ENCODE measurements around the gene RAB3GAP2.
"Not testable (repeated sequence)": the region's sequence is repeated elsewhere in the genome, so short reads cannot be mapped to it uniquely, and the experiment has no call there.

Gene RAB3GAP2

DNA sequence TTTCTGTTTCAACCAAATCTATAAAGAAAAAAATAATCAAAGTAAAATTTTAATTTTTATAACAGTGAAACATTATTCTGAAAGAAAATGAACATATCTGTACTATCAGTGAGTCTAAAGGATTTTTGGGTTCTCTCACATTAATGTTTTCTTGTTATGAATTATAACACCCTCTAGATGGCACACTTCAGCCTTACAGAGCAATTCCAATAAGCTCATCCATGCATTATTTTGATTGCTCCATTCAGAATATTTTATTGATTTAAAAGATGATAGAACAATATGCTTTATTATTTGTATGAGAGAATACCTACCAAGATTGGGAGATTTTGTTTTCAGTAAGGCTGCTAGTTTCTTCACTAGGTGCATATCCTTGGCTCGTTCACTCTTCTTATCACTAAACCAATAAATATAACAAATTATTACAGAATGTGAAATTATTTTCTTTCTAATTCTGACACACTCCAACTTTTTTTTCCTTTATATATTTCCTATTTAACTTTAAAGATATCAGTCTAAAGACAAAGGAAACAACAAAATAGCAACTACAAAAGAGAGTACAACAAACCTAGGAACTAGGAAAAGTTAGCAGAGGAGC lies 82.4 kb downstream of the RAB3GAP2 start:
- H3K27me3 ChIP-seq (ENCODE audit: control insufficient read depth, insufficient read depth, low read length), result no peaks in the 10 kb centered on the region
- no peaks in the 10 kb centered on the region for H3K9me3 ChIP-seq (replicated peaks; ENCODE audit: low read length)
- H3K36me3 ChIP-seq (ENCODE audit: insufficient read depth, low read length), result peaks cover 67% of the 10 kb centered on the region
- H3K4me3 ChIP-seq (ENCODE audit: low read length), result no peak overlapping the region
- no peak overlapping the region for H3K9ac ChIP-seq (ENCODE audit: low read depth, low read length)
- no peak overlapping the region for H3K4me2 ChIP-seq (ENCODE audit: low read length)
- H3K4me1 ChIP-seq (ENCODE audit: control insufficient read depth, insufficient read depth, low read length), result peaks cover 2% of the 10 kb centered on the region

DNA sequence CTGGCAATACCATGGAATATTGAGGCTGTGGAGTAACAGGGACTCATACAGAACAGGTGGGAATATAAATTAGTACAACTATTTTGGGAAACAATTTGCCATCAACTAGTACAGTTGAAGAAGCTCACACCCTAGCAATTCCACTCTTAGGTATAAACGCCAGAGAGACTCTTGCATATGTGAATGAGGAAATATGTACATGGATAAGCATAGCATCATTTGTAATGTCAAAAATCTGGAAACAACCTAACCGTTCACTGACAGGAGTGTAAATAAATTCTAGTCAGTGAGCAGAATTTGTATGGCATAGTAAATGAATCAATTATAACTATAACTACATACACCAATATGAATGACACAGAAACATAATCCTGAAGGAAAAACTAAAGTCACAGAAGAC lies 83.7 kb downstream of the RAB3GAP2 start:
- Histone ChIP-seq H3K4me3 (ENCODE audit: low read length) (no peak overlapping the region), H3K36me3 (ENCODE audit: insufficient read depth, low read length) (peaks cover 55% of the 10 kb centered on the region), H3K9me3 (replicated peaks; ENCODE audit: low read length) (no peaks in the 10 kb centered on the region), H3K4me1 (ENCODE audit: control insufficient read depth, insufficient read depth, low read length) (peaks cover 8% of the 10 kb centered on the region), H3K4me2 (ENCODE audit: low read length) (no peak overlapping the region), H3K27me3 (ENCODE audit: control insufficient read depth, insufficient read depth, low read length) (no peaks in the 10 kb centered on the region), H3K9ac (ENCODE audit: low read depth, low read length) (no peak overlapping the region)

DNA sequence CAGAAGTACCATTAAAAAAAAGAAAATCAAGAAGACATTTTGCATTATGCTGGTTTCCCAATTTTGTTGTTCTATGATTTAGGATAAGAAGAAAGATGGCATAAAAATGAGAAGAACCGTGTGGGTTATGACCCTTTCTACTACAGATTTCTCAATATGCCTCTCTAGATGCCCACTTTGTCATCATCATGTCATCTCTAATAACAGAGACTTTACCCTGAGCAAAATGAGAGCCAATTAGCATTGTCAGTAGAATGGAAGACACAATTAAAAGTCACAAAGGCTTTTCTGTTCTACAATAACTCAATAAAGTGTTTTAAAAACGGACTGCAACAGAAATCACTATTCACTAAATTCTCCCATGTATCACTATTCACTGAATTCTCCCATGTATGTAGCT lies 85.5 kb downstream of the RAB3GAP2 start:
- Histone ChIP-seq H3K36me3 (ENCODE audit: insufficient read depth, low read length) (peaks cover 39% of the 10 kb centered on the region), H3K9me3 (replicated peaks; ENCODE audit: low read length) (no peaks in the 10 kb centered on the region), H3K4me2 (ENCODE audit: low read length) (no peak overlapping the region), H3K4me1 (ENCODE audit: control insufficient read depth, insufficient read depth, low read length) (peaks cover 24% of the 10 kb centered on the region), H3K4me3 (ENCODE audit: low read length) (no peak overlapping the region), H3K27me3 (ENCODE audit: control insufficient read depth, insufficient read depth, low read length) (no peaks in the 10 kb centered on the region), H3K9ac (ENCODE audit: low read depth, low read length) (no peak overlapping the region)

DNA sequence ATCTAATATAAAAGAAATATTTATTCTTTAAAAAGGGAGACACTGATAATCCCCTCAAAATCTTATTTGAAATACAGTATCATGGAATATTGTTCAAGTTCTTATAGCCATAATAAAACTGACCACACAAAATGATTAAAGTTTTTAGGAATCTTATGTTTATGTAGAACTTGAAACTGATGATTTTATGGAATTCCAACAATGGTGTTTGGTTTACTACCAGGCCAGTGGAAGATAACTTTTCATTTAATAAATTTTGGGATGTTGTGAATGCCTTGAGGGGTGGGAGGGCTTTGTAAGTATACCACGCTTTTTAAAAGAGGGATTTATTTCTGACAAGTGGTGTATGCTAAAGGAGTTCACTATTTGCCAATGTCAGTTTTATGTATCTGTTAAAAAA lies 87.7 kb downstream of the RAB3GAP2 start:
- no peak overlapping the region for H3K4me2 ChIP-seq (ENCODE audit: low read length)

DNA sequence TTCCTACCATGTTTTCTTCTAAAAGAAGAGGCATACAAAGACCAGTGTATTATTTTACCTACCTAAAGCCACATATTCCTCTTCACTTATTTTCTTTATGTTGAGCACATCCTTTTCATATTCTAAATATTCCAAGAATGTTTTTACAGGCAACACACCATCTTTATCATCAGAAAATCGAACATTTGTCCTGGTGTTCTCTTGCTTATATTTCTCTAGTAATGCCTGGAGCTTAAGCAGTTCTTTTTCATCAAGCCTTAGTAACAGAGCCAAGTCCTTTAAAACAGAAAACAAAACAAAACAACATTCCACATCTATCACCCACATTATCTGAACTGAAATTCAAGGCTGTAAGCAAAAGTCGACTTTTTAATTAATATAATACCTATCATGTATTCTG lies 89.6 kb downstream of the RAB3GAP2 start:
- peak overlapping the region; percentile 41 for H3K4me2 ChIP-seq (ENCODE audit: low read length)
- peaks cover 28% of the 10 kb centered on the region for H3K4me1 ChIP-seq (ENCODE audit: control insufficient read depth, insufficient read depth, low read length)
- peak overlapping the region; percentile 39 for H3K4me3 ChIP-seq (ENCODE audit: low read length)
- peak overlapping the region; percentile 8 for H3K9ac ChIP-seq (ENCODE audit: low read depth, low read length)
- no peaks in the 10 kb centered on the region for H3K27me3 ChIP-seq (ENCODE audit: control insufficient read depth, insufficient read depth, low read length)
- peaks cover 33% of the 10 kb centered on the region for H3K36me3 ChIP-seq (ENCODE audit: insufficient read depth, low read length)
- no peaks in the 10 kb centered on the region for H3K9me3 ChIP-seq (replicated peaks; ENCODE audit: low read length)

More for the DNA sequence above, 87.7 kb downstream of the RAB3GAP2 start:
- Histone ChIP-seq H3K9ac (ENCODE audit: low read depth, low read length) (no peak overlapping the region), H3K36me3 (ENCODE audit: insufficient read depth, low read length) (peaks cover 38% of the 10 kb centered on the region), H3K4me3 (ENCODE audit: low read length) (no peak overlapping the region), H3K4me1 (ENCODE audit: control insufficient read depth, insufficient read depth, low read length) (peaks cover 28% of the 10 kb centered on the region), H3K27me3 (ENCODE audit: control insufficient read depth, insufficient read depth, low read length) (no peaks in the 10 kb centered on the region), H3K9me3 (replicated peaks; ENCODE audit: low read length) (no peaks in the 10 kb centered on the region)

DNA sequence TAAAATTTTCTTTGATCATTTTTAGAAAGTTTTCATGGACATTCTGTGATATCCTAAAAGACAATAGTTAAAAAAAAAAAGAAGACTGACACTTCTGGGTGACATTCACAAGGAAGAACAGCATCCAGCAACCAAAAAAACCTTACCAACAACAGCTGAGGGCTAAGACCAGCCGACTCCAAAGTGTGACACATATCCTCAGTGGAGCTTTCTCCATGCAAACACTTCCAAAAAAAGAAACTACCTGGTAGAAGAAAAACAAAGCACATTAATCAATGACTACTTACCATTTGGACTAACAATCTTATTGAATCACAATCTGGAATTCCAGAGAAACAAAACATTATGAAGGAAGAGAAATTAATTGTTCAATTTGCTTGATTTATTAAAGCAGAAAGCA lies 90.1 kb downstream of the RAB3GAP2 start:
- Histone ChIP-seq H3K4me3 (ENCODE audit: low read length) (peak overlapping the region; percentile 39), H3K9me3 (replicated peaks; ENCODE audit: low read length) (no peaks in the 10 kb centered on the region), H3K27me3 (ENCODE audit: control insufficient read depth, insufficient read depth, low read length) (no peaks in the 10 kb centered on the region), H3K4me1 (ENCODE audit: control insufficient read depth, insufficient read depth, low read length) (peaks cover 28% of the 10 kb centered on the region), H3K9ac (ENCODE audit: low read depth, low read length) (no peak overlapping the region), H3K4me2 (ENCODE audit: low read length) (peak overlapping the region; percentile 41), H3K36me3 (ENCODE audit: insufficient read depth, low read length) (peaks cover 30% of the 10 kb centered on the region)

DNA sequence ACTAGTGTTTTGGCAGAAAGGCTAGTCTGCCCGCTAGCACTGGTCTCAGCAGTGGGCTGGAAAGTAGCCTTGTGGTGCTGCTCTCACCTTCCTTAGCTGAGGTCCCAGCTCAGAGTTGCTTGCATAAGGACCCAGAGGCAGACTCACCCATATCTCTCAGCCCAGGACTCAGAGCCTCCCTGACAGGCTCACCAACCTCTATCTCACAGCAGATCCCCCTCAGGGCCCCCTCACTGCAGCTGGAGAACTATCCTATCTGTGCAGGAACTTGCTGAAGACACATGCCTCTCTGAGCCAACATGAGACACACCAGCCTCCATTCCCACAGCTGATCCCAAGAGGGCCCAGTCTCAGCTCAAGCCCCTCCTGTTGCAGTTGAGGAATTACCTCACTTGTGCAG lies 95.7 kb downstream of the RAB3GAP2 start:
- H3K4me1 ChIP-seq (ENCODE audit: control insufficient read depth, insufficient read depth, low read length), result peaks cover 1% of the 10 kb centered on the region
- no peak overlapping the region for H3K9ac ChIP-seq (ENCODE audit: low read depth, low read length)
- H3K9me3 ChIP-seq (replicated peaks; ENCODE audit: low read length), result no peaks in the 10 kb centered on the region
- H3K4me3 ChIP-seq (ENCODE audit: low read length), result no peak overlapping the region
- H3K27me3 ChIP-seq (ENCODE audit: control insufficient read depth, insufficient read depth, low read length), result no peaks in the 10 kb centered on the region
- no peak overlapping the region for H3K4me2 ChIP-seq (ENCODE audit: low read length)
- peaks cover 36% of the 10 kb centered on the region for H3K36me3 ChIP-seq (ENCODE audit: insufficient read depth, low read length)

DNA sequence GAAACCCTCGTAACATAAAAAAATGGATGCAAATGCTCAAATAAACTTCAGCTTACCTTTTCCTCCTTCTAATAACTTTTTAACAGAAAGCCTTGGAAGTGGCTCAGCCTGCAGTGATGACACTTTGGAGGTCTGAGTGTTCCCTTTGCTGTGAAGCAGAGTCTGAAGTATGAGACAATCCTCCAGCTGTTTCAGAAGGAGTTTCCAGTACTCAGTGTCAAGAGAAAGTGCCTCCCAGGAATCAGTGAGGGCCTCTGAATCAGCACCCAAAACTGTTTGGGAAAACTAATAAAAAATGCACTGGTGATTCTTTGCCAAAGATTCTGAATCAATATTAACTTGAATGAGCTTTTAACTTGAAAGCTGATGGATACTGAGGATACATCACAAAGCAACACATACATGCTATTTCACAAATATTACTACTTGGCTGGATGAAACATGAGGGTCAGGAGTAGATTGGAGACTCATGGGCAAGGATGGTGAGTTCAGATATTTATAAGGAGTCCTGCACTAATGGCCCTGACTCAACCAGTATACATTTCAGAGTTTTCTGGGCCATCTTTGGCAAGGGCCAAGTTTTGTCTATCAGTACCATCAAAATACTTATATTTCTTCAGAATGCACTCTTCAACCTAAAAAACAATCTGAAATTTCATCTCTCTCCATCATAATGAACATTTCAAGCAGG lies 101.3 kb downstream of the RAB3GAP2 start:
- H3K4me1 ChIP-seq (ENCODE audit: control insufficient read depth, insufficient read depth, low read length), result peaks cover 4% of the 10 kb centered on the region
- peaks cover 36% of the 10 kb centered on the region for H3K36me3 ChIP-seq (ENCODE audit: insufficient read depth, low read length)

DNA sequence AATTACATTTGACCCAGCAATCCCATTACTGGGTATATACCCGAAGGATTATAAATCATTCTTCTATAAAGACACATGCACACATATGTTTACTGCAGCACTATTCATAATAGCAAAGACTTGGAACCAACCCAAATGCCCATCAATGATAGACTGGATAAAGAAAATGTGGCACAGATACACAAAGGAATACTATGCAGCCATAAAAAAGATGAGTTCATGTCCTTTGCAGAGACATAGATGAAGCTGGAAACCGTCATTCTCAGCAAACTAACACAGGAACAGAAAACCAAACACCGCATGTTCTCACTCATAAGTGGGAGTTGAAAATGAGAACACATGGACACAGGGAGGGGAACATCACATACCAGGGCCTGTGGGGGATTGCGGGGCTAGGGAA lies 102.4 kb downstream of the RAB3GAP2 start:
- H3K9ac ChIP-seq (ENCODE audit: low read depth, low read length); H3K4me2 ChIP-seq (ENCODE audit: low read length); H3K4me3 ChIP-seq (ENCODE audit: low read length); H3K27me3 ChIP-seq (ENCODE audit: control insufficient read depth, insufficient read depth, low read length); H3K9me3 ChIP-seq (replicated peaks; ENCODE audit: low read length); H3K4me1 ChIP-seq (ENCODE audit: control insufficient read depth, insufficient read depth, low read length): not testable (repeated sequence)
- peaks cover 43% of the 10 kb centered on the region for H3K36me3 ChIP-seq (ENCODE audit: insufficient read depth, low read length)

More for the DNA sequence above, 101.3 kb downstream of the RAB3GAP2 start:
- no peak overlapping the region for H3K4me3 ChIP-seq (ENCODE audit: low read length)
- no peak overlapping the region for H3K4me2 ChIP-seq (ENCODE audit: low read length)
- H3K9ac ChIP-seq (ENCODE audit: low read depth, low read length), result no peak overlapping the region
- no peaks in the 10 kb centered on the region for H3K9me3 ChIP-seq (replicated peaks; ENCODE audit: low read length)
- no peaks in the 10 kb centered on the region for H3K27me3 ChIP-seq (ENCODE audit: control insufficient read depth, insufficient read depth, low read length)

DNA sequence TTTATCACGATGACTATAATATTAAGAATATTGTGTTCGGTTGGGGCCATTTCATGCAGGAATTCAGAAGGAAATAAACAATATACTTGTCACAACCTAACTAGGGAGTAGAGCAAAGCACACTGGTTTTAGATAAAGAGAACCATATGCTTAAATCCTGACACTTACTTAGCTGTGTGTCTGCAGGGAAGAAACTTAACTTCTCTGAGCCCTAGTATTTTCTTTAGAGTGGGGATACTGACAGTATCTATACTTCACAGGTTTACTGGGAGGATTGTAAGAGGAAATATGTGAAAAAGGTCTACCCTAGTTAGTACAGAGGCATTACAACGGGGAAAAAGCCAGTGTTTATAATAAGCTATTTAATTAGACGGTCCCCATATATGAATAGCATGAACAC lies 105.4 kb downstream of the RAB3GAP2 start:
- Histone ChIP-seq H3K9ac (ENCODE audit: low read depth, low read length) (no peak overlapping the region), H3K27me3 (ENCODE audit: control insufficient read depth, insufficient read depth, low read length) (no peaks in the 10 kb centered on the region), H3K36me3 (ENCODE audit: insufficient read depth, low read length) (peaks cover 51% of the 10 kb centered on the region), H3K4me2 (ENCODE audit: low read length) (no peak overlapping the region), H3K9me3 (replicated peaks; ENCODE audit: low read length) (no peaks in the 10 kb centered on the region), H3K4me3 (ENCODE audit: low read length) (no peak overlapping the region), H3K4me1 (ENCODE audit: control insufficient read depth, insufficient read depth, low read length) (peaks cover 4% of the 10 kb centered on the region)

DNA sequence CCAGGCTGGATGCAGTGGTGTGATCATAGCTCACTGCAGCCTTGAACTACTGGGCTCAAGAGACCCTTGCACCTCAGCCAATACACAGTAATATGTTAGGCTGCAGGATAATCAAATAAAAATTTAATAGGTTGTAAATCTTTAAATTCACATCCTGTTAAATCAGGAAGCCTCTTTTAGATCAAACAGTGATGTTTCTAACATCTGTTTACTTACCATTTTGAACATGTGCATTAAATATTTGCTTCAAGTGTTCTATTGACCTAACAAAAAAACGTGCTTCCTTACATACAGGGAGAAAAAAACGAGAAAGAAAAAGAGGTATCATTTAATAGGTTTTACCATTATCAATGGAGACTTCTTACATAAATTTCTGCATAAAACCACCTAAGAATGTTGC lies 107.7 kb downstream of the RAB3GAP2 start:
- Histone ChIP-seq H3K9ac (ENCODE audit: low read depth, low read length) (no peak overlapping the region), H3K9me3 (replicated peaks; ENCODE audit: low read length) (no peaks in the 10 kb centered on the region), H3K4me3 (ENCODE audit: low read length) (no peak overlapping the region), H3K4me1 (ENCODE audit: control insufficient read depth, insufficient read depth, low read length) (no peaks in the 10 kb centered on the region), H3K27me3 (ENCODE audit: control insufficient read depth, insufficient read depth, low read length) (no peaks in the 10 kb centered on the region), H3K4me2 (ENCODE audit: low read length) (no peak overlapping the region), H3K36me3 (ENCODE audit: insufficient read depth, low read length) (peaks cover 58% of the 10 kb centered on the region)

DNA sequence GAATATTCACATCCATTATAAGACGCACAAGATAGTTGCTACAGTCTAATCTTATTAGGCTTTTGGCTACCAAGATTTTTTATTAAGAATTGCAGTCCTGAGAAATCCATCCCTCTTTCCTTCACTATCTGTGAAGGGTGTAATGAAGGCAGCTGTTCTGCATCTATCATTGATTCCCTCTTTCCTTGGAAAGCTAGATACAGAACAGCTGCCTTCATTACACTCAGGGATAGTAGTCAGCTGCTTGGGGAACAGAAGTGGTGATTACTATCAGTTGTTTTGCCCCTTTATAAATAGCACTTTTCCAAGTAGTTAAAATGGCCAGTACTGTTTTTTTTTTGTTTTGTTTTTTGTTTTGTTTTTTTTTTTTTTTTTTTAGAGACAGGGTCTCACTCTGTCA lies 108.1 kb downstream of the RAB3GAP2 start:
- no peaks in the 10 kb centered on the region for H3K27me3 ChIP-seq (ENCODE audit: control insufficient read depth, insufficient read depth, low read length)
- no peak overlapping the region for H3K4me2 ChIP-seq (ENCODE audit: low read length)
- no peaks in the 10 kb centered on the region for H3K4me1 ChIP-seq (ENCODE audit: control insufficient read depth, insufficient read depth, low read length)
- H3K9me3 ChIP-seq (replicated peaks; ENCODE audit: low read length), result no peaks in the 10 kb centered on the region
- H3K36me3 ChIP-seq (ENCODE audit: insufficient read depth, low read length), result peaks cover 58% of the 10 kb centered on the region
- no peak overlapping the region for H3K4me3 ChIP-seq (ENCODE audit: low read length)
- H3K9ac ChIP-seq (ENCODE audit: low read depth, low read length), result no peak overlapping the region

All from skeletal muscle satellite cell (primary cell).